NCI-H2107 treated with DMSO at 0.1 percent for 48 hours (cell line): ENCODE data around the gene SMAD7.
A peak's percentile ranks its signal among the peaks of the same experiment; 100 is the strongest.

ENCODE experiments used
- DNase-seq: peaks from one replicate; lab custom pipeline; 2025; ENCODE audit not compliant: unreplicated experiment; lab: John Stamatoyannopoulos, UW

Gene SMAD7

GRCh38 chr18:48950536-48951447, at the start of gene SMAD7:
SMAD7 (minus strand) TSS chr18:48950965; CDS start chr18:48950424, 541 bp downstream.
- DNase-seq = peak; percentile 17

- no peak for DNase-seq
Observed at GRCh38 chr18:48999569-48999968, 48.8 kb upstream of the SMAD7 start.

- no peak for DNase-seq
Observed at GRCh38 chr18:48997985-48998831, 47.4 kb upstream of the SMAD7 start.

GRCh38 chr18:48997681-48997984, 46.9 kb upstream of the SMAD7 start:
- no peak for DNase-seq

GRCh38 chr18:48996901-48997463, 46.2 kb upstream of the SMAD7 start:
- DNase-seq = no peak

GRCh38 chr18:48996041-48996440, 45.3 kb upstream of the SMAD7 start:
- DNase-seq = no peak

GRCh38 chr18:48994926-48995835, 44.4 kb upstream of the SMAD7 start:
- no peak for DNase-seq

GRCh38 chr18:48994044-48994651, 43.4 kb upstream of the SMAD7 start:
- DNase-seq = no peak

- DNase-seq = no peak
Observed at GRCh38 chr18:48993586-48993985, 42.8 kb upstream of the SMAD7 start.

- DNase-seq = no peak
Observed at GRCh38 chr18:48992791-48993555, 42.2 kb upstream of the SMAD7 start.

GRCh38 chr18:48992133-48992532, 41.4 kb upstream of the SMAD7 start:
- no peak for DNase-seq

- no peak for DNase-seq
Observed at GRCh38 chr18:48991676-48992075, 40.9 kb upstream of the SMAD7 start.

GRCh38 chr18:48991319-48991660, 40.5 kb upstream of the SMAD7 start:
- DNase-seq = no peak

GRCh38 chr18:48990481-48991318, 39.9 kb upstream of the SMAD7 start:
- DNase-seq = no peak

- DNase-seq = no peak
Observed at GRCh38 chr18:48989304-48990303, 38.8 kb upstream of the SMAD7 start.

GRCh38 chr18:48988508-48989303, 37.9 kb upstream of the SMAD7 start:
- DNase-seq = no peak

GRCh38 chr18:48987821-48988220, 37.1 kb upstream of the SMAD7 start:
- no peak for DNase-seq
